T-cell (primary cell): ENCODE results near the gene ACACA. TPM values are rescaled to one million over a fixed set of nuclear protein-coding genes. Genes with fewer than 3 reads are reported as not detected.

Experiments used
- ATAC-seq, 4 experiments: fragments of 200-7000 bp in 3 of 4; fragments of 150-1000 bp in 1 of 4; cut with Tn5 transposase; replicated peaks in 1 of 4; 1 replicate in 3 of 4; 2 replicates in 1 of 4; pipeline ENCODE4 v1.10.0; 2021; ENCODE audit warnings: moderate library complexity in 3 of 4, mild to moderate bottlenecking in 2 of 4, moderate number of reproducible peaks in 1 of 4
- CTCF ChIA-PET, 2 donors: fragments of 300-600 bp; sonication (Branson Sonifier 250); formaldehyde crosslinking; loops; one replicate each; lab custom pipeline; 2022; ENCODE audit warnings: antibody characterized with exemption in 2 of 2; lab: Charles Lee
- POLR2A ChIA-PET, 2 donors: fragments of 300-600 bp; sonication (Branson Sonifier 250); formaldehyde crosslinking; loops; one replicate each; lab custom pipeline; 2022; ENCODE audit warnings: antibody characterized with exemption in 2 of 2; lab: Charles Lee
- DNase-seq, 35 experiments: peaks; one replicate each; pipeline versions ENCODE4 v3.0.0 to v3.0.0-alpha.2; 2013 to 2023
- H3K27ac ChIP-seq: one replicate; pipeline ENCODE4 v1.5.1; 2013; ENCODE audit warnings: low read length
- H3K27me3 ChIP-seq, 2 experiments: replicated peaks in 1 of 2; 1 replicate in 1 of 2; 2 replicates in 1 of 2; pipeline versions ENCODE4 v1.6.1 to v1.7.0; 2013; ENCODE audit warnings: low read length in 1 of 2, mixed read lengths in 1 of 2; ENCODE audit not compliant: control insufficient read depth in 2 of 2, insufficient read depth in 2 of 2; ENCODE audit errors: extremely low read depth in 1 of 2
- H3K36me3 ChIP-seq, 2 donors: 1 replicate in 1 of 2; 2 replicates in 1 of 2; pipeline versions ENCODE4 v1.6.1 to v1.7.0; 2013; ENCODE audit warnings: low read length in 1 of 2; ENCODE audit not compliant: control insufficient read depth in 2 of 2, insufficient read depth in 1 of 2; ENCODE audit errors: extremely low read depth in 1 of 2
- H3K4me1 ChIP-seq, 2 experiments: 1 replicate in 1 of 2; 2 replicates in 1 of 2; pipeline versions ENCODE4 v1.6.1 to v1.7.0; 2013; ENCODE audit warnings: low read length in 2 of 2, mixed read lengths in 1 of 2; ENCODE audit not compliant: insufficient read depth in 2 of 2, control insufficient read depth in 1 of 2; ENCODE audit errors: extremely low read depth in 1 of 2
- H3K4me3 ChIP-seq, 2 donors: 1 replicate in 1 of 2; 2 replicates in 1 of 2; pipeline versions ENCODE4 v1.5.1 to v1.7.0; 2013; ENCODE audit warnings: mild to moderate bottlenecking in 2 of 2, low read length in 1 of 2, moderate library complexity in 1 of 2; ENCODE audit not compliant: control insufficient read depth in 1 of 2; ENCODE audit errors: extremely low read depth in 1 of 2
- H3K9me3 ChIP-seq: 2 replicates; pipeline ENCODE4 v1.7.0; 2013
- H3K27ac Mint-ChIP-seq, 2 donors: one replicate each; pipeline ENCODE4 v1.8.0; 2020 to 2021; ENCODE audit warnings: mild to moderate bottlenecking in 2 of 2, mixed read lengths in 2 of 2
- H3K27me3 Mint-ChIP-seq, 2 donors: one replicate each; pipeline ENCODE4 v1.8.0; 2021 to 2022; ENCODE audit warnings: mixed read lengths in 2 of 2
- H3K36me3 Mint-ChIP-seq: one replicate; pipeline ENCODE4 v1.8.0; 2021; ENCODE audit warnings: mixed read lengths
- H3K4me1 Mint-ChIP-seq, 3 donors: one replicate each; pipeline ENCODE4 v1.8.0; 2020 to 2022; ENCODE audit warnings: mixed read lengths in 3 of 3, mild to moderate bottlenecking in 1 of 3
- H3K4me3 Mint-ChIP-seq, 3 donors: one replicate each; pipeline ENCODE4 v1.8.0; 2020 to 2022; ENCODE audit warnings: mild to moderate bottlenecking in 3 of 3, mixed read lengths in 3 of 3, moderate library complexity in 3 of 3
- H3K9me3 Mint-ChIP-seq, 3 donors: one replicate each; pipeline ENCODE4 v1.8.0; 2020 to 2022; ENCODE audit warnings: mixed read lengths in 3 of 3
- WGBS: methylation state at CpG from one replicate; pipeline ENCODE4 v1.1.5; 2013; ENCODE audit warnings: missing lambda C conversion rate; ENCODE audit not compliant: insufficient coverage; 5-methylcytosine and 5-hydroxymethylcytosine counted together
- total RNA-seq, 35 experiments: library from RNA in 6 of 35; stranded (reverse) in 6 of 35; fragments of 120-200 nt in 1 of 35; gene quantifications; one replicate each; pipeline versions ENCODE4 v1.2.1 to v1.2.4 and lab custom pipeline; 2013 to 2026

ACACA gene
- total RNA-seq, 5 donors from 2014 or later (not counting 1 experiment from before 2014, with no cell fraction given), result 15.9 to 30.2 (median 18.0) TPM

DNA sequence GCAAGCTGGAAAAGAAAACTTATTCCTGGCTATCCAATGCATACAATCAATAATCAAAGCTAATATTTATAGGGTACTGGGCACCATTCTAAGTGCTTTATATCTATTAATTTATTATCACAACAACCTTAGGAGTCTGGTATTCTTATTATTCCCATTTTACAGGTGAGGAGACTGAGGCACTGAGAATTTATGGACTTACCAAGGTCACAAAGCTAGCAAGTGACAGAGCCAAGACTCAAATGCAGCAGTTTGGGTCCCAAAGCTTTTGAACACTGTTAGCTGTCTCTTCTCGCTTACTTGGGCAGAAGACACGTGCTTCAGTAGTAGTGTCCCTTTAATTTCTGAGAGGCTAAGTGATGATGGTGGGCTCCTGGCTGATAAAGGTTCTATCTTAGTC lies 305.3 kb downstream of the ACACA start:
- H3K36me3 Mint-ChIP-seq, result peaks cover 23% of the 10 kb centered on the region
- no CpG with 5 or more reads among the region's 2 CpGs for WGBS
- CTCF ChIA-PET, result no interaction called here

GRCh38 chr17:37100231-37100630 lies 306.4 kb downstream of the ACACA start:
- Histone ChIP-seq H3K9me3 (no peaks in the 10 kb centered on the region), H3K4me1 (no peaks in the 10 kb centered on the region), H3K27me3 (no peaks in the 10 kb centered on the region), H3K4me3 (no peak overlapping the region), H3K27ac (no peak overlapping the region), H3K36me3 (peaks cover 11 to 30% of the 10 kb centered on the region in 2 donors)
- Mint-ChIP-seq H3K9me3 (no peaks in the 10 kb centered on the region), H3K27ac (no peak overlapping the region), H3K27me3 (no peaks in the 10 kb centered on the region), H3K4me1 (no peaks in the 10 kb centered on the region), H3K4me3 (no peak overlapping the region), H3K36me3 (peaks cover 29% of the 10 kb centered on the region)
- ATAC-seq, result no peak
- CTCF ChIA-PET, result no interaction called here
- DNase-seq, result no peak
- WGBS, result 94% methylated on average over 2 of the region's 4 CpGs
- POLR2A ChIA-PET, result no interaction called here

More for the DNA sequence above, 305.3 kb downstream of the ACACA start:
- Histone ChIP-seq H3K4me3 (no peak overlapping the region), H3K9me3 (no peaks in the 10 kb centered on the region), H3K27me3 (no peaks in the 10 kb centered on the region), H3K4me1 (no peaks in the 10 kb centered on the region), H3K27ac (no peak overlapping the region), H3K36me3 (peaks cover 4 to 24% of the 10 kb centered on the region in 2 donors)
- POLR2A ChIA-PET, result no interaction called here
- H3K27ac Mint-ChIP-seq, result no peak overlapping the region
- no peak for ATAC-seq
- H3K4me3 Mint-ChIP-seq, result no peak overlapping the region
- no peaks in the 10 kb centered on the region for H3K9me3 Mint-ChIP-seq
- H3K4me1 Mint-ChIP-seq, result no peaks in the 10 kb centered on the region
- H3K27me3 Mint-ChIP-seq, result no peaks in the 10 kb centered on the region
- no peak for DNase-seq

GRCh38 chr17:37098910-37099664 lies 307.5 kb downstream of the ACACA start:
- H3K27ac ChIP-seq, result no peak overlapping the region
- 95% methylated on average over 8 of the region's 9 CpGs for WGBS
- ATAC-seq (no peak), DNase-seq (no peak)
- Mint-ChIP-seq H3K27ac (no peak overlapping the region), H3K27me3 (no peaks in the 10 kb centered on the region), H3K9me3 (no peaks in the 10 kb centered on the region), H3K4me1 (peaks cover 0 to 4% (median 1%) of the 10 kb centered on the region in 3 donors), H3K36me3 (peaks cover 35% of the 10 kb centered on the region), H3K4me3 (no peak overlapping the region)
- no peaks in the 10 kb centered on the region for H3K4me1 ChIP-seq
- CTCF ChIA-PET, result no interaction called here
- peaks cover 11 to 29% of the 10 kb centered on the region in 2 donors for H3K36me3 ChIP-seq
- no peaks in the 10 kb centered on the region for H3K9me3 ChIP-seq
- H3K27me3 ChIP-seq, result no peaks in the 10 kb centered on the region
- no peak overlapping the region for H3K4me3 ChIP-seq
- POLR2A ChIA-PET, result no interaction called here

- Mint-ChIP-seq H3K9me3 (no peaks in the 10 kb centered on the region), H3K27ac (no peak overlapping the region), H3K4me3 (no peak overlapping the region), H3K36me3 (peaks cover 37% of the 10 kb centered on the region), H3K27me3 (no peaks in the 10 kb centered on the region), H3K4me1 (peaks cover 0 to 4% (median 1%) of the 10 kb centered on the region in 3 donors)
- DNase-seq, result no peak
- ChIA-PET CTCF (no interaction called here), POLR2A (no interaction called here)
- H3K9me3 ChIP-seq, result no peaks in the 10 kb centered on the region
- 83% methylated on average over 3 of the region's 5 CpGs for WGBS
- H3K4me1 ChIP-seq, result no peaks in the 10 kb centered on the region
- no peaks in the 10 kb centered on the region for H3K27me3 ChIP-seq
- no peak overlapping the region for H3K4me3 ChIP-seq
- peaks cover 11 to 29% of the 10 kb centered on the region in 2 donors for H3K36me3 ChIP-seq
- no peak for ATAC-seq
- H3K27ac ChIP-seq, result no peak overlapping the region
Measured at GRCh38 chr17:37098152-37098551, 308.5 kb downstream of the ACACA start.

DNA sequence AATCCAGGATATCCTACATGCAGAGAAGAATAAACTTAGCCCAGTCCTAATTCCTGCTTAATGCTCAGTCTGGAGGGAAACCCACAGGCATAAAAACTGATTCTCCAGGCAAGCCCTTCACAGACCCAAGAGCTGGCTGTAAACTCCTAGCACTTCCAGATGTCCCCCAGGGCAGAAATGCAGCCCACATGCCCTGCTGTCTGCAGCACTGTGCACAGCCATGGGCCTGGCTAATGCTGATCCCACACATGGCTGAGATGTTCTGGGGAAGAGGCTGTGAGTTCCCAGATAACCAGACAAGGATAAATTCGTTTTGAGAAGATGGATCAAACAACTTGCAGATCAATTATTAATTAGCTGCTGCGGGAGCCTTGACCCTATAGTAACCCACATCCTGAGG lies 309.5 kb downstream of the ACACA start:
- WGBS, result no CpG with 5 or more reads among the region's 2 CpGs
- Histone ChIP-seq H3K36me3 (peaks cover 11 to 25% of the 10 kb centered on the region in 2 donors), H3K4me1 (no peaks in the 10 kb centered on the region), H3K27ac (no peak overlapping the region), H3K4me3 (no peak overlapping the region), H3K9me3 (no peaks in the 10 kb centered on the region), H3K27me3 (no peaks in the 10 kb centered on the region)
- peaks cover 37% of the 10 kb centered on the region for H3K36me3 Mint-ChIP-seq
- H3K4me1 Mint-ChIP-seq, result peaks cover 0 to 8% (median 1%) of the 10 kb centered on the region in 3 donors
- H3K27ac Mint-ChIP-seq, result no peak overlapping the region
- no peak for DNase-seq
- no peak overlapping the region for H3K4me3 Mint-ChIP-seq
- ChIA-PET CTCF (interaction anchor here in 1 of 2 donors (0.6 kb wide), 1 partner anchor 129 kb away, joined by 5 read pairs; no protein-coding TSS in a partner anchor), POLR2A (no interaction called here)
- ATAC-seq, result no peak
- no peaks in the 10 kb centered on the region for H3K27me3 Mint-ChIP-seq
- H3K9me3 Mint-ChIP-seq, result no peaks in the 10 kb centered on the region

DNA sequence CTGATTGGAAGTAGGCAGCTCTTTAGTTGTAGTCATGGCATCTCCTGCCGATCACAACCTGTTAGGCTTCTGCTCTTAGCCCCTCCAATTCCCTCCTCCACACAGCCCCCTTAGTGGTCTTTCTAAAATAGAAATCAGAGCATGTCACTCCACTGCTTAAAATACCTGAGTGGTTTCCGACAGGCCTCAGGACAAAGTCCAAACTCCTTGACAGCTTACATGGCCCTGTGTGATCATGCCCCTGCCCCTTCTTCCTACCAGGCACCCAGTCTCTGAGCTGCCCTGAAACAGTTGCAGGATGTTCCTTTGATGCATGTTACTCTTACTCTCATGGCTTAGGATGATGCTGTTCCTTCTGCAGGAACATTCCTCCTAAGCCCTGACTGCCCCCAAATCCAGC lies 310.6 kb downstream of the ACACA start:
- H3K27ac ChIP-seq, result no peak overlapping the region
- Mint-ChIP-seq H3K27ac (no peak overlapping the region), H3K9me3 (no peaks in the 10 kb centered on the region), H3K27me3 (no peaks in the 10 kb centered on the region), H3K4me1 (peaks cover 2 to 11% (median 4%) of the 10 kb centered on the region in 3 donors), H3K36me3 (peaks cover 32% of the 10 kb centered on the region), H3K4me3 (no peak overlapping the region)
- no peak overlapping the region for H3K4me3 ChIP-seq
- H3K27me3 ChIP-seq, result no peaks in the 10 kb centered on the region
- DNase-seq (no peak), ATAC-seq (no peak)
- peaks cover 11 to 25% of the 10 kb centered on the region in 2 donors for H3K36me3 ChIP-seq
- WGBS, result 100% methylated on average over 1 of the region's 2 CpGs
- peaks cover 0 to under 1% of the 10 kb centered on the region in 2 experiments for H3K4me1 ChIP-seq
- H3K9me3 ChIP-seq, result no peaks in the 10 kb centered on the region
- ChIA-PET POLR2A (no interaction called here), CTCF (no interaction called here)
